Kidney (tissue), 14 donors: ENCODE measurements around the gene ANKMY1. TPM values are rescaled to one million over a fixed set of nuclear protein-coding genes. Genes with fewer than 3 reads are reported as not detected.

ENCODE experiments used
- DNase-seq, 5 donors: peaks; one replicate each; pipeline ENCODE4 v3.0.0-alpha.2; 2013 to 2020
- FAIRE-seq: peaks from 2 replicates; lab custom pipeline; 2012; peaks lifted over from hg19 to GRCh38; lab: Jason Lieb, UNC
- H3K27ac ChIP-seq, 2 donors: one replicate each; pipeline ENCODE4 v1.7.0; 2013; ENCODE audit warnings: low read depth in 2 of 2, low read length in 2 of 2, inconsistent platforms in 1 of 2
- H3K27me3 ChIP-seq: one replicate; pipeline ENCODE4 v1.7.1; 2013; ENCODE audit warnings: low read length, inconsistent platforms; ENCODE audit not compliant: control insufficient read depth, insufficient read depth
- H3K36me3 ChIP-seq, 3 donors: one replicate each; pipeline versions ENCODE4 v1.7.0 to v1.7.1; 2013; ENCODE audit warnings: low read length in 3 of 3, control low read depth in 1 of 3, inconsistent platforms in 1 of 3; ENCODE audit not compliant: insufficient read depth in 3 of 3, control insufficient read depth in 2 of 3
- H3K4me1 ChIP-seq, 3 donors: one replicate each; pipeline versions ENCODE4 v1.7.0 to v1.7.1; 2013; ENCODE audit warnings: low read length in 3 of 3, inconsistent platforms in 1 of 3, low read depth in 1 of 3; ENCODE audit not compliant: control insufficient read depth in 2 of 3, insufficient read depth in 2 of 3
- H3K4me3 ChIP-seq, 3 donors: one replicate each; pipeline versions ENCODE4 v1.7.0 to v1.8.1; 2013; ENCODE audit warnings: low read length in 3 of 3, control low read depth in 1 of 3, inconsistent platforms in 1 of 3
- H3K9ac ChIP-seq, 3 donors: one replicate each; pipeline versions ENCODE4 v1.7.0 to v1.7.1; 2013; ENCODE audit warnings: low read length in 3 of 3, control low read depth in 1 of 3, inconsistent platforms in 1 of 3
- H3K9me3 ChIP-seq, 3 donors: one replicate each; pipeline versions ENCODE4 v1.7.0 to v1.7.1; 2013; ENCODE audit warnings: low read length in 3 of 3, control low read depth in 1 of 3, inconsistent platforms in 1 of 3; ENCODE audit not compliant: control insufficient read depth in 2 of 3, insufficient read depth in 1 of 3
- intact Hi-C: fragments of 100-400 bp; cut with DNase I; formaldehyde crosslinking; loops from one replicate; pipeline ENCODE4 v1.11.1; 2022
- polyA plus RNA-seq: library from polyadenylated mRNA; stranded (reverse); fragments of 350-450 nt; fragmentation: Illumina TruSeq; extraction: RNeasy Lipid Tissue Mini Kit (QIAGEN cat#74804); gene quantifications from one replicate; pipeline ENCODE4 v1.2.3, GENCODE V29; 2014; ENCODE audit warnings: low read depth, low replicate concordance; ENCODE audit not compliant: insufficient read depth
- total RNA-seq: library from RNA; stranded (reverse); fragmentation: NEBNext Ultra II Directional; extraction: Animal tissue kit (Norgen Biotek cat#: 25700); gene quantifications from one replicate; pipeline ENCODE4 v1.2.1, GENCODE V29; 2021
- TF ChIP-seq, protein P1 (sequence below): IDR thresholded peaks from 3 replicates; pipeline ENCODE4 v1.5.1; 2012; ENCODE audit warnings: mild to moderate bottlenecking, moderate library complexity, borderline replicate concordance; ENCODE audit not compliant: insufficient read depth; ENCODE audit errors: extremely low read depth
- donor health status: control.
- donor health status: control.
- donor health status: control.
- donor health status: control.
- donor health status: control.
- donor health status: DM: yes; HTN: yes; CAD: no.
- donor health status: Normal renal cell carcinoma (clear cell type).

The ANKMY1 gene
- total and polyA plus RNA-seq, 2 donors from 2014 or later, result 3.0 to 22.1 TPM

DNA sequence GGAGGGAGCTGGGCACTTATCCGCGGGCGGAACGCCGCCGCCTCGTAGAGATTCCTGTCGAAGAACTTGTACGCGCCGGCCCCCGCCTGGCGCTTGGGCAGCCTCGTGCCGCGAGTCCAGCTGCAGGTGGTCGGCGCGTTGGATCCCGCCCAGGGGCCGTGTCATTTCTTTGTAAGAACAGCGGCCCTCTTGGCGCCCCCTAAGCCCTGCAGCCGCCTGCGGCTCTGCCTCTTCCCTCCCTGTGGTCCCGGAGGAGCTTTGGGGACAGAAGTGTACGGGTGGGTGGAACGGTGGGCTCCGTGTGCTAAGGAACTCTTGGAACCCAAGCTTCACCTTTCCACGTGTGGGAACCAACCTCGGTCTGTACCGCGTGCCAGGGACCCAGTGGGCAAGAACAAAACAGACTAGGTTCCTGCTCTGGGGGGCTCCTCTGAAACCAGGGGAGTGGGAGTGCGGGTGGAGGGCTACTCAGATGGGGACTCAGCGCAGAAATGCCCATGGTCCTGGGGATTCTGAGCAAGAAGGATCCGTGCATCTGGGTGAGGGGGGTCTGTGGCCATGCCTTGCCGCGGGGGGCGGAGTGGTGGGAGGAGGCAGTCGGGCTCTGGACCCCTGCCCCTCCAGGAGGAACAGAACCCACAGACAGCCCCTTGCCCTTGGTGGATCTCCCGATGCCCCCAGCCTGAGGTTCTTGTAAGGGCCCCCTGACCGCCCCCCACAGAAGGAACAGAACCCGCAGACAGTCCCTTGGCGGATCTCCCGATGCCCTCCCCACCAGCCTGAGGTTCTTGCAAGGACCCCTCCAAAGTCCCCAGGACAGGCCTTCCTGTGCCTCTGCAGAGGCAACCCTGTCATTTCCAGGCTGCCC, 120.9 kb downstream of the ANKMY1 start:
- DNase-seq (peak; percentile 67 to 85 (median 73)), FAIRE-seq (no peak)

DNA sequence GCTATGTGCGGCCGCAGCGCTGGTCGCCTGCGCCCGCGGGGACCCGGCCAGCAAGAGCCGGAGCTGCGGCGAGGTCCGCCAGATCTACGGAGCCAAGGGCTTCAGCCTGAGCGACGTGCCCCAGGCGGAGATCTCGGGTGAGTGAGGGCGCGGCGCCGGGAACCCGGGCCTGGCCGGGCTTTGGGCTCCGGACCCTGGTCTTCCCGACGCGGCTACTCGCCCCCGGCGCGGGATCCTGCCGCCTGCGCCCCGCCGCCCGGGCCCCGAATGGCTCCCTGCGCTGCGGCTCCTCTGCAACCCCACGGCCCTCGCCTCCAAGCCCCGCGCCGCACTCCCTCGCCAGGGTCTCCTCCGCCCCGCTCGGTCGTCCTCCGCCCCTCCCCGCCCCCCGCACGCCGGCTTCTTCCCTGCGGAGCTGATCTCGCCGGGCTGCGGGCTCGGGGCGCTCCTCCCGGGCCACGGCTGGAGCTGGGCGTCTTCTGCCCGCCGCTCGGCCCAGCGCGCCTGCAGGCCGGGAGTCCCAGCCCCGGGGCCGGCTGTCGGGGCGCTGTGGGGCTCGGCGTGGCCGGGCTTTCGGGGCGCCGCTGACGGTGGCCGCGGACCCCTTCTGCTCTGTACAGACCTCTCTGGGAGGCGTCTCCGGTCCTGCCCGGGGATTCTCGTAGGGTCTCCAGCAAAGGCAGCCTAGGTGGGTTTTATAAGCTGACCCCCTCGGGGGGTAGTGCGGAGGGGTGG, 121.7 kb downstream of the ANKMY1 start:
- Histone ChIP-seq H3K9ac (no peak overlapping the region), H3K9me3 (no peaks in the 10 kb centered on the region), H3K4me1 (peaks cover 0 to 9% (median 3%) of the 10 kb centered on the region in 3 donors), H3K27ac (peak overlapping the region in 1 of 2 donors; percentile 43), H3K27me3 (no peaks in the 10 kb centered on the region), H3K36me3 (no peaks in the 10 kb centered on the region), H3K4me3 (peak overlapping the region in 2 of 3 donors; percentile 14 to 58)
- peak in 3 of 5 donors; percentile 45 to 83 (median 76) for DNase-seq
- intact Hi-C loops, result loop anchor here (5.0 kb wide), 1 partner anchor 204 kb away; no protein-coding TSS in a partner anchor
- FAIRE-seq, result no peak
- TF ChIP-seq, protein P1, sequence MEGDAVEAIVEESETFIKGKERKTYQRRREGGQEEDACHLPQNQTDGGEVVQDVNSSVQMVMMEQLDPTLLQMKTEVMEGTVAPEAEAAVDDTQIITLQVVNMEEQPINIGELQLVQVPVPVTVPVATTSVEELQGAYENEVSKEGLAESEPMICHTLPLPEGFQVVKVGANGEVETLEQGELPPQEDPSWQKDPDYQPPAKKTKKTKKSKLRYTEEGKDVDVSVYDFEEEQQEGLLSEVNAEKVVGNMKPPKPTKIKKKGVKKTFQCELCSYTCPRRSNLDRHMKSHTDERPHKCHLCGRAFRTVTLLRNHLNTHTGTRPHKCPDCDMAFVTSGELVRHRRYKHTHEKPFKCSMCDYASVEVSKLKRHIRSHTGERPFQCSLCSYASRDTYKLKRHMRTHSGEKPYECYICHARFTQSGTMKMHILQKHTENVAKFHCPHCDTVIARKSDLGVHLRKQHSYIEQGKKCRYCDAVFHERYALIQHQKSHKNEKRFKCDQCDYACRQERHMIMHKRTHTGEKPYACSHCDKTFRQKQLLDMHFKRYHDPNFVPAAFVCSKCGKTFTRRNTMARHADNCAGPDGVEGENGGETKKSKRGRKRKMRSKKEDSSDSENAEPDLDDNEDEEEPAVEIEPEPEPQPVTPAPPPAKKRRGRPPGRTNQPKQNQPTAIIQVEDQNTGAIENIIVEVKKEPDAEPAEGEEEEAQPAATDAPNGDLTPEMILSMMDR, result no peak

More for the DNA sequence above, 120.9 kb downstream of the ANKMY1 start:
- intact Hi-C loops, result loop anchor here (5.0 kb wide), 1 partner anchor 205 kb away; no protein-coding TSS in a partner anchor
- Histone ChIP-seq H3K4me3 (peak overlapping the region; percentile 6 to 58 (median 36)), H3K4me1 (peaks cover 0 to 9% (median 3%) of the 10 kb centered on the region in 3 donors), H3K36me3 (no peaks in the 10 kb centered on the region), H3K27ac (no peak overlapping the region), H3K9me3 (no peaks in the 10 kb centered on the region), H3K9ac (no peak overlapping the region), H3K27me3 (no peaks in the 10 kb centered on the region)
- TF ChIP-seq, protein P1, result no peak

DNA sequence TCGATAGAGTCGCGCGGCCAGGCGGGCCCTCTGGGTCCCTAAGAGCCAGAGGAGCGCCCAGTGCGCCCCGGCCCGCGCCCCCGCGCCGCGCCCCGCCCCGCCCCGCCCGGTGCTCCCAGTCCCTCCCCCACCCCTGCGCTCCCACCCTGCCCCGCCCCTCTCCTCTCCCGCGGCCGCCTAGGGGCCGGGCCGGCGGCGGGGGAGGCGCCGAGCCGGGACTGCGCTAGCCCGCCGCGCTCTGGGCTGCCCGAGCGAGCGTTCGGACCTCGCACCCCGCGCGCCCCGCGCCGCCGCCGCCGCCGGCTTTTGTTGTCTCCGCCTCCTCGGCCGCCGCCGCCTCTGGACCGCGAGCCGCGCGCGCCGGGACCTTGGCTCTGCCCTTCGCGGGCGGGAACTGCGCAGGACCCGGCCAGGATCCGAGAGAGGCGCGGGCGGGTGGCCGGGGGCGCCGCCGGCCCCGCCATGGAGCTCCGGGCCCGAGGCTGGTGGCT, 122.3 kb downstream of the ANKMY1 start, which contains the start of gene GPC1:
Gene GPC1 (plus strand): TSS at position 207 of the 491 bp plus-strand sequence. CDS start 256 bp downstream, at position 463.
- FAIRE-seq, result no peak
- Histone ChIP-seq H3K27me3 (no peaks in the 10 kb centered on the region), H3K27ac (peak within 1 kb of the TSS in 1 of 2 donors; percentile 43), H3K4me1 (peaks cover 0 to 9% (median 3%) of the 10 kb centered on the region in 3 donors), H3K9me3 (no peaks in the 10 kb centered on the region), H3K4me3 (peak within 1 kb of the TSS in 2 of 3 donors; percentile 14 to 58), H3K36me3 (no peaks in the 10 kb centered on the region), H3K9ac (no peak within 1 kb of the TSS)
- peak in 4 of 5 donors; percentile 77 to 92 (median 87) for DNase-seq
- TF ChIP-seq, protein P1, result no peak
- intact Hi-C loops, result loop anchor here (5.0 kb wide), 1 partner anchor 203 kb away; no protein-coding TSS in a partner anchor
